RWPE1 (cell line): ENCODE results near the gene GLS.

Source experiments
- CTCF ChIA-PET: fragments of 350-600 bp; sonication (Branson Sonifier 250); formaldehyde crosslinking; extraction: SDS; loops from one replicate; lab custom pipeline; 2021; lab: Yijun Ruan, JAX
- POLR2A ChIA-PET: fragments of 400-600 bp; formaldehyde crosslinking; extraction: SDS; loops from one replicate; lab custom pipeline; 2020; ENCODE audit warnings: antibody characterized with exemption; ENCODE audit not compliant: low non-redundant PET; lab: Yijun Ruan, JAX
- DNase-seq: peaks from one replicate; pipeline ENCODE4 v3.0.0; 2012; ENCODE audit warnings: low spot score
- H3K27ac ChIP-seq: fragments of 450-650 bp; 2 replicates; pipeline ENCODE4 v1.5.1; 2017
- TF ChIP-seq, protein P1 (sequence below): fragments of 450-650 bp; conservative IDR thresholded peaks from 2 replicates; pipeline ENCODE4 v1.5.1; 2017; ENCODE audit warnings: low read depth, mild to moderate bottlenecking

GLS gene

DNA sequence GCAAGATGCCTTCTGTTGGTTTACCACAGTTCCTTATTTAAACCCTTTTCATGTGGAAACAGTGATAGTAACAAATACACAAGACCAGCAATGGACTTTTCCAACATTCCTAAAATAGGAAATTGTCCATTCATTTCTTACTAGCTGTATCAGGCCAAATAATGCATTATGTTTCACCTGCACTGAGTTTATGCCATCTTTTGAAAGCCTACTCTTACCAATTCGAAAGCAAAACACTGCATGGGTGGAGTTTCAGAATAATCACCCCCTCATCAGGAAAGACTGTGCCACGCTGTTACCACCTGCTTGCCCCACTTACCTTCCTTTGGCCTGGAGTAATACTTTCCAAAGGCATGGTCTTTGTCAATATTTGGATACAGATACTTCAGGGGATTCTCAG lies 95.9 kb downstream of the GLS start:
- H3K27ac ChIP-seq = no peak overlapping the region
- CTCF ChIA-PET = no interaction called here
- TF ChIP-seq, protein P1, sequence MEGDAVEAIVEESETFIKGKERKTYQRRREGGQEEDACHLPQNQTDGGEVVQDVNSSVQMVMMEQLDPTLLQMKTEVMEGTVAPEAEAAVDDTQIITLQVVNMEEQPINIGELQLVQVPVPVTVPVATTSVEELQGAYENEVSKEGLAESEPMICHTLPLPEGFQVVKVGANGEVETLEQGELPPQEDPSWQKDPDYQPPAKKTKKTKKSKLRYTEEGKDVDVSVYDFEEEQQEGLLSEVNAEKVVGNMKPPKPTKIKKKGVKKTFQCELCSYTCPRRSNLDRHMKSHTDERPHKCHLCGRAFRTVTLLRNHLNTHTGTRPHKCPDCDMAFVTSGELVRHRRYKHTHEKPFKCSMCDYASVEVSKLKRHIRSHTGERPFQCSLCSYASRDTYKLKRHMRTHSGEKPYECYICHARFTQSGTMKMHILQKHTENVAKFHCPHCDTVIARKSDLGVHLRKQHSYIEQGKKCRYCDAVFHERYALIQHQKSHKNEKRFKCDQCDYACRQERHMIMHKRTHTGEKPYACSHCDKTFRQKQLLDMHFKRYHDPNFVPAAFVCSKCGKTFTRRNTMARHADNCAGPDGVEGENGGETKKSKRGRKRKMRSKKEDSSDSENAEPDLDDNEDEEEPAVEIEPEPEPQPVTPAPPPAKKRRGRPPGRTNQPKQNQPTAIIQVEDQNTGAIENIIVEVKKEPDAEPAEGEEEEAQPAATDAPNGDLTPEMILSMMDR = no peak
- POLR2A ChIA-PET = interaction anchor here (0.6 kb wide), 1 partner anchor 17 kb away, joined by 3 read pairs; no protein-coding TSS in a partner anchor
- no peak for DNase-seq

DNA sequence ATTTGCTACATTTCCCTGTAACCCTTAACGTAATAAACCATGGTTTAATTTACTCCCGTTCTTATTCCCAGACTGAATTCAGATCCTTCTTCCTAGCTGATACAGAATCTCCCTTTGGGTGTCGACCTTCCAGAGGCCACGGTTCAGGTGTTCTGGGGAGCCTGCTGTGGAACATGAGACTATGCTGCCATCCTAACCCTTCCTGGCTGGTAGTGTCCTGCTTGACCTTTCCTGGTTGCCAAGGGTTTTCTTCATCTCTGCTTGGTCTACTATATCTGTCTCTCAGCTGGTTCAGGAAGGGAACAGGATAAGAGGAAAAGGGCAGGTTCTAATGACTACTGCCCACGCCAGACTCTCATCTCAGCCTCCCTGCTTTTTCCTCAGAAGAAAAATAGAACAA lies 96.9 kb downstream of the GLS start:
- ChIA-PET POLR2A (no interaction called here), CTCF (no interaction called here)
- TF ChIP-seq, protein P1 = no peak
- no peak for DNase-seq
- no peak overlapping the region for H3K27ac ChIP-seq

DNA sequence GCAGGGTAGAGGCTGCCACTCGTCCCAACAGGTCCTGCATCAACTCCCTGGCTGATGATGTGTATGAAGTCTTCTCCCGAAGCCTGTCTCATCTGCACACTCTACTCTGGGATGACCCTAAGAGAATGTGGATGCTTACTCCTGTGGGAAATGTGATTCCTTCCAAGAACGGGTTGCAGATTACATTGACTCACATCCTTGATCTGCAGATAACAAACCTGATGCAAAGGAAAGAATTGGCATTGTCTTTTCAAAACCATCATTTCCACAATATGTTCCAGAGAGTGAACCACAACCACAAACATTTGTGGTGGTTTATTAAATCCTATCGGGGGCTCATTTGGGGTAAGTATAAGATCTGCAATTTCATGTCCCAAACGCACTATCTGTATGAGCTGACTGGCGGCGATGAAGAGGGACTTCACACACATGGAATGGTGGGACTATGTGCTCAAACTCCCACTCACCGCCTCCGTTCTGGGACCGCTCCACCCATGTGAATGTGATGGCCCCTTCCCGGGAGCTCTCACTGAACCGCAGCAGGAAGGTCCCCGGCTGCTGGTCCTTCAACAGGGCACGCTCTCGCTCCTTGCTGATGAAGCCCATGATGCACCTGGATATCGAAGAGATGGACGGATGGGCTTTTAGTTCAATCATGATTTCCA lies 97.9 kb downstream of the GLS start:
- DNase-seq = no peak
- ChIA-PET CTCF (interaction anchor here (0.6 kb wide), 1 partner anchor 517 kb away, joined by 5 read pairs; no protein-coding TSS in a partner anchor), POLR2A (no interaction called here)
- no peak overlapping the region for H3K27ac ChIP-seq
- TF ChIP-seq, protein P1 = no peak

DNA sequence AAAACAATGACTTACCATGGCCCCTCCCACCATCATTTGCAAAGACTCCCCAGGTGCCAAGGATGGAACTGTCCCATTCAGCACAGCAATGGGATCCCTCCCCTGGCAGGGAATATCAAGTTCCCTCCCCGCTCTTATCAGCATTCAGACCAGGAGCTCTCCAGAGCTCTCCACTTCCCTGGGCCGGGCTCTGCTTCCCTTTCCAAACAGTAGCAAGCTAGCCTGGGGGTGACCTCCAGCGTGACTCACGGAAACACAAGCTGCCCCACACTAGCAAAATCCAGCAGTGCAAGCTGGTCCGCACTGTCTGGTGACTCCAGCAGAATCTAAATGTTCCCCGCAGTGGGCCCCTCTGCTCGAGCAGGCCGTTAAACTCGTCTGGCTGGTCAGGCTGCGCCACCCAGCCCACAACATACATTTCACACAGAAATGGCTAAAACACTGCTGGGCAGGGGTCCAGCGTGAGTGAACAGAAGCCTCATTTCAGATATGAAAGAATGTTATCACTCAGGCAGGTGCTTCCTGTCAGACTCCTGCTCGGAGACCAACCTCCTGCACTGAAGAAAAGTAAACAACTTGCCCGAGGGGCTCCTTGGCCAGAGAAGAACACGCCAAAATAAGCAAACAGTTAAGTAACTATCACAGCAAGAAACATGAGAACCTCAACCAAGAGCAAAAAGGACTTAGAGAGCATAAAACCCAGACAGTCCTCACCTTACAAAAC lies 99.4 kb downstream of the GLS start:
- TF ChIP-seq, protein P1 = no peak
- ChIA-PET CTCF (interaction anchor here (0.9 kb wide), 1 partner anchor 55 kb away, joined by 4 read pairs; no protein-coding TSS in a partner anchor), POLR2A (no interaction called here)
- no peak overlapping the region for H3K27ac ChIP-seq
- no peak for DNase-seq

DNA sequence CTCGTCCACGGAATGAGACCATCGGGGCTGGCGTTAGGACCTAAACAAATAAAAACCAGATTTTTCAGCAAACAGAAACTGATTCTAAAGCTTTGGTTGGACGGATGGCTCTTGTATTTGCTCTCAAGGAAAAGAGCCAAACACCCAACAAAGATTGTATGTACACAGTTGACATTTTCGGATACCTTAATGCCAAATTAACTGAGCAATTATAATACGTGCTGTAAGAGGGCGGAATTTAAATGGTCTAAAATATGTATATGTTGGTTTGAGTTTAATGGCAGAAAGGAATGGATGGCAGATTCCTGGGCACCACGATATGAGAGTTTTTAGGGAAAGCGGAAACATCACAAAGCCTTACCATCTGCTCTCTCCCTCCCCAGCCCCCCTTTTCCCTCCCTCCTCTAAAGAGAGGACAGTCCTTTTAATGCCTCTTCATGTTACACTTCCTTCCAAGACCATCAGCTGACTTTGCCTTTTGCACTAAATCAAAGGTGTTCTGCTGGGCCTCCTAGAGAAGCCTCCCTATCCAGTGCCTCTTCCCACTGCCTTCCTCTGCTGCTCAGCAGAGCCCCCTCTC lies 100.1 kb downstream of the GLS start:
- DNase-seq = no peak
- ChIA-PET CTCF (interaction anchor here (0.9 kb wide), 1 partner anchor 54 kb away, joined by 4 read pairs; no protein-coding TSS in a partner anchor), POLR2A (no interaction called here)
- TF ChIP-seq, protein P1 = no peak
- H3K27ac ChIP-seq = no peak overlapping the region

DNA sequence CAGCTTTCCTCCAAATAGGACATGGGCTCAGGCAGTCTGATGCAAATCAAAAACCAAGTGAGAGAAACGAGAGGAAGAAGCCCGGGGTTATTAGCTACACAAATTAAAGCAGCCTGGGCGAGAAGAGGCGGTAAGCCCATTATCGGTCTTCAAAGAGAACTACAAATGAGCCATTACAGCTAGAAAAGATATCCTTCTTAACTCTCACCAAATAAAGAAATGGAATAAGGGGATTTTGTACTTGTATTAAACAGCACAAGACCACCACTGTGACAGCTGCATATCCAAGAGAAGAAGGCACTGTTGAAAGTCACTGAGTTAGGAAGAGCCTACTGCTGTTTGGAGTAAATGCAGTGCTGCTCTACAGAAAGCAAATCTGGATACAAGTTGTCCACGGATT lies 100.7 kb downstream of the GLS start:
- TF ChIP-seq, protein P1 = no peak
- POLR2A ChIA-PET = no interaction called here
- no peak overlapping the region for H3K27ac ChIP-seq
- CTCF ChIA-PET = interaction anchor here (0.6 kb wide), 1 partner anchor 217 kb away, joined by 4 read pairs; no protein-coding TSS in a partner anchor
- DNase-seq = no peak
